NOMO-1 treated with dmso at 0.1 percent for 144 hours (cell line): ENCODE results near the gene ZNF438.
"Not testable (repeated sequence)": the region's sequence is repeated elsewhere in the genome, so short reads cannot be mapped to it uniquely, and the experiment has no call there.

Experiments
- DNase-seq: peaks from one replicate; lab custom pipeline; 2025; ENCODE audit not compliant: unreplicated experiment; lab: John Stamatoyannopoulos, UW

The ZNF438 gene

GRCh38 chr10:30812018-30812851 lies 219.4 kb downstream of the ZNF438 start:
- DNase-seq: no peak

- no peak for DNase-seq
Observed at GRCh38 chr10:30811276-30812017, 220.2 kb downstream of the ZNF438 start.

GRCh38 chr10:30810416-30810815 lies 221.2 kb downstream of the ZNF438 start:
- no peak for DNase-seq

GRCh38 chr10:30806850-30807249 lies 224.8 kb downstream of the ZNF438 start:
- DNase-seq: no peak

GRCh38 chr10:30805061-30805460 lies 226.6 kb downstream of the ZNF438 start:
- DNase-seq: no peak

- no peak for DNase-seq
Observed at GRCh38 chr10:30804478-30805055, 227.1 kb downstream of the ZNF438 start.

GRCh38 chr10:30803892-30804322 lies 227.8 kb downstream of the ZNF438 start:
- DNase-seq: no peak

GRCh38 chr10:30803058-30803457 lies 228.6 kb downstream of the ZNF438 start:
- DNase-seq: no peak

GRCh38 chr10:30800368-30800767 lies 231.3 kb downstream of the ZNF438 start:
- DNase-seq: no peak

GRCh38 chr10:30798646-30799185 lies 232.9 kb downstream of the ZNF438 start:
- DNase-seq: no peak

- not testable (repeated sequence) for DNase-seq
Observed at GRCh38 chr10:30795024-30795423, 236.6 kb downstream of the ZNF438 start.
